G401 (cell line): ENCODE measurements around the gene ARHGAP18. TPM values are rescaled to one million over a fixed set of nuclear protein-coding genes. Genes with fewer than 3 reads are reported as not detected.

ENCODE experiments used
- DNase-seq: peaks from one replicate; pipeline ENCODE4 v3.0.0-alpha.2; 2015; ENCODE audit warnings: low spot score
- in situ Hi-C: cut with HindIII; loops from 2 replicates; pipeline ENCODE4 v1.10.0; 2016; ENCODE audit warnings: low sequenced_read_pairs, mixed read lengths
- total RNA-seq: library from RNA; depleted of rRNA; stranded (reverse); fragments of >200 nt; shearing (Covaris generic); gene quantifications from 2 replicates; pipeline ENCODE4 v1.2.3, GENCODE V29; 2014

Gene ARHGAP18
- total RNA-seq, 1 experiment from 2014 or later = 20.7 TPM

DNA sequence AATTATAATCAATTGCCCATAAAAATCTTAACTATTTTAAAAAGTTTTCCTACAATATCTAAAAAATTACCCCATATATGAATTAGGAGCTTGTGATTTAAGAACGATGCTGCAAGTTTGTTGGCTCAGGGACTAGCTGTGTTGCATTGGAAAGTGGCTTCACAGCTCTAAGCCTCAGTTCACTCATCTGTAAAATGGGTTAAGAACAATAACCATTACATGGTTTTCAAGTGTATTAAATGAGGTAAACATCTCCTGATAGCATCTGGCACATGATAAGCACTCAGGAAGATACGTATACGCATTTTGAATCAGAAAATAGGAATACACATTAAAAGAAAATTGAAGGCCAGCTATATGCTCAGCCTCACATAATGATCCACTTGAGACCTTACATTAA is 76.4 kb downstream of the ARHGAP18 start:
- in situ Hi-C loops = no loop called here
- DNase-seq = no peak

DNA sequence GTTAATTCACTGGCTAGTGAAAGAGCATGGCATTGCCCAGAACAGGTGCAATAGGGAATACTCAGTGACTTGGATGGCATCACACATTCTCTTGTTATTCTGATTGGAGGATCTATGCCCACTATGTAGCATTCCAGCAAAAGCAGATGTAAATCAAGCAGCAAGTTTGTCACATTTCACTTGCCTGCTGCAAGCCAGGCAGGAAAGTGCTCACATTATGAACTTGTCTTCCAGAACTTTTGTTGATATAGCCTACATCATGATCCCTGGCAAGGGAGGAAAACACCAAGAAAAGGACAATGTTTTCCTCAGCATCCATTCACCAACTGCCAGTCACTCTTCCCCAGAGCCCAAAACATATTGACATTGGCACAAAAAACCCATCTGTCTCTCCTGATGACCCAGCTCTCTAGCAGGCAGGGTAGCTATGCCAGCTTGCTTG is 77.8 kb downstream of the ARHGAP18 start:
- DNase-seq = no peak
- in situ Hi-C loops = no loop called here

DNA sequence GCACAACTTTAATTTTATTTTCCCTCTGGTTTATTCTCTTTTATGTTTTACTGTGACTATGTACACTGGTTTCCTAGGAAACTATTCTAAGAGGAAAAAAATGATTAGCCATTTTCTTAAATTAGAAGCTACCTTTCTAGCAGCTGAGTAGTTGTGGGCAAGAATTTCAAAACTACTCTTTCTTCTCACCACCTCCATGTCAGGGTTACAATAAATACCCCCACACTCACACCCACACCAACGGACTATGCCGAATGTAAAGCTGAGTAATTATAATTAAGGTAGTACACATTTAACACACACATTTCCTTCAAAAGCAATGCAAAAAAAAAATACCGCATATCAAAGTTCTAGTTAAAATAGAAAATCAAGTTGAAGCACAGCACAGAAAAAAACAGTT is 78.9 kb downstream of the ARHGAP18 start:
- no peak for DNase-seq

DNA sequence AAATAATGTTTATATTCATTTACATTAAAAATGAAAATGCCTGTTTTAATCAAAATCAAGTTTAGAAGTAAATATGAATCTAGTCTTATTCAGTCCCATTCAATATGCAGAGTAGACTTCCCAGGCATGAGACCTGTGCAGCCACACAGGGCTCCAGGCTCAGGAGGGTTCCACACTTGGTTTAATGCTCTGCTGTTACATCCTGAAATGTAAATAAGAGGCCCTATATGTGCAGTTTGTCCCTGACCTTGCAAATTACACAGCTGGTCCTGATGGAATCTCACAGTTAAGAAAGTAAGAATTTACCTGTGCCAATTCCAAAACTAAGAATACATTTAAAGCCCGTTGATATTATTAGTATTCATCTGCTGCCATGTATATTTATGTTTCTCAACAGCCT is 79.4 kb downstream of the ARHGAP18 start:
- DNase-seq = no peak
- in situ Hi-C loops = no loop called here

More for the DNA sequence above, 78.9 kb downstream of the ARHGAP18 start:
- in situ Hi-C loops = no loop called here

- in situ Hi-C loops = no loop called here
These were observed 81.7 kb downstream of the ARHGAP18 start for GRCh38 chr6:129628101-129628815.

GRCh38 chr6:129624488-129624887 is 85.5 kb downstream of the ARHGAP18 start:
- in situ Hi-C loops = no loop called here
- no peak for DNase-seq

More at GRCh38 chr6:129628101-129628815, 81.7 kb downstream of the ARHGAP18 start:
- no peak for DNase-seq

DNA sequence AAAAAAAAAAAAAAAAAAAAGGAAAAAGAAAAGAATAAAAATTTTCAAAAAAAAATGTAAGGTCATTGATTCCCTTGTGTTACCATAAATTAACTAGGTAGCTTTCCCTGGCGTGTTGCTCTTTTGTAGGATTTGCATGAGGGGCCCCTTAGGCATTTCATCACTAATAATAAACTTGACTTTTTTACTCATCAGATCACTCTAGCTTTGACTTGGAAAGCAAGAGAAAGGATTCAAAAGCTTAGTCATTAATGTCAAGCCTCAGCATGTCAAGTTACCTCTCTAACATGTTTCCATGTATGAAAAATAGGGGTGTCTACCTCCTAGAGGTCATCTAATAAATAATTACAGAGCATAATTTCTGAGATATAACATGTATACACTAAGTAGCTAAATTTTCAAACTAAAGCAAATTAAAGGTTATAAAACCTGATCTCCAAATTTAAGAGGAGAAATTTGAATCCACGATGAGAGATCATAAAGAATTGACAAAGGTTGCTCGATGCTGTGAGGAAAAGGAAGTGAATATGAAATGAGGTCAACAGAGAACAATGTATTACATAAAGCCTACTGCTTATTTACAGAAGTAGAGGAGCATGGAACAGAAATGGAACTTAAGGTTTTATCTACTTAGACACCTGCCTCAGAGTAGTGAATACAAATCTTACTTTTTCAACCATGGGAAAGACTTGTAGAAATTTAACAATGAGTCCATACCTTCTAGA is 86.8 kb downstream of the ARHGAP18 start:
- no peak for DNase-seq
- in situ Hi-C loops = no loop called here

DNA sequence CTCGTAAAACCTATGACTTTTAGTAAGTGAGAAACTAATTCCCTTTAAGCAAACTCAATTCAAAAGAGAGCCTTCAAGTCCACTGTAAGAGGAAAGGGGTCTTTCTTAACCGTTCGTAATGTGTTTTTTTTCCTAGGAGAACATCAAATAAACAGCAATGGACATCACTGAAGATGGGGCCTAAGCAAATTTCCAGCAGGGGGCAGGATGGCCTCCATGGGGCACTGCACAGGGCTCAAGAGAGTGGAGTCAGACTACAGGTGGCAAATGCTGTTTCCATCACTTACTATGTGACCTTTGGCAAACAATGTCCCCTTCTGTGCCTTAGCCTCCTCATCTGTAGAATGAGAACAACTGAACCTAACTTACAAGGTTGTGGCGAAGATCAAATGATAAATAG is 88.7 kb downstream of the ARHGAP18 start:
- no peak for DNase-seq
- in situ Hi-C loops = no loop called here

GRCh38 chr6:129620234-129620610 is 89.8 kb downstream of the ARHGAP18 start:
- in situ Hi-C loops = no loop called here
- no peak for DNase-seq

DNA sequence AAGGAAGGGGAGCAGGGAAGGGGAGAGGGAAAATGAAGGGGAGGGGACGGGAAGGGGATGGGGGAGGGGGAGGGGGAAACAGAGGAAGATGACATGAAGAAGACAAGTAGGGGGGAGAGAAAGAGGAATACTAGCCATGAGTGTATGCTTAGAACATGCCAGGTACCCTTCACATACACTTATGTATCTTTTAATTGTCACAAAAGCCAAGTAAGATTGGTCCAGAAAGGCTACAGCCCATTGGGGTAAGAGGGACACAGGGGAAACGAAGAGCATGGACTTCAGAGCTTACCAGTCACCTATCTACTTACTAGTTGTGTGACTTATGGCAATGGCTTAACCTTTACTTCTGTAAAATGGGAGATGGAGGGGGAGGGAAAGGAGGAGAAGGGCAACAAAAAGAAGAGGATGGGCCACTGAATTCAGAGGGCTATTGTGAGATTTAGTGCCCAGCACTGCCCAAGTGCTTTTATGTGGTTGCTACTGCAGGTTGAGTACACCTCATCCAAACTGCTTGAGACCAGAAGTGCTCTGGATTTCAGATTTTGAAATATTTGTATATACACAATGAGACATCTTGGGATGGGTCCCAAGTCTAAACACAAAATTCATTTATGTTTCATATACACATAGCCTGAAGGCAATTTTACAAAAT is 90.3 kb downstream of the ARHGAP18 start:
- no peak for DNase-seq
- in situ Hi-C loops = no loop called here

DNA sequence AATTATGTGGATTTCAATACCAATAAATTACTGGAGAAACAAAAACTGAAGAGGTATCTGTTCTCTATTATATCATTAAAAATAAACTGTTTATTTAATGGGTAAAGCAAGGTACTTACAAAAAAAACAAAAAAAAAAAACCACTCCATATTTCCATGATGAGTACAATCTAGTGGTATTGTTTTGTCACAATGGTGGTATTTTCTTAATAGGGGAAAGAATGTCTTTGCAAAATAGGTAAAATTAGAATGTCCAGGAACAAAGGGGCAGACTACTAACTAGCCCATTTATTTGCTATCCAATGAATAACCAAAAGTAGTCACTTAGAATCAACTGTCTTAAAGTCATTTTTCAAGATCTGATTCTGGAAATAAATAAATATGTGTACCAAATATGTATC is 92.0 kb downstream of the ARHGAP18 start:
- no peak for DNase-seq
- in situ Hi-C loops = no loop called here

GRCh38 chr6:129615496-129615895 is 94.5 kb downstream of the ARHGAP18 start:
- no peak for DNase-seq
- in situ Hi-C loops = no loop called here

- in situ Hi-C loops = no loop called here
- DNase-seq = no peak
These were observed 95.0 kb downstream of the ARHGAP18 start for GRCh38 chr6:129615020-129615419.

DNA sequence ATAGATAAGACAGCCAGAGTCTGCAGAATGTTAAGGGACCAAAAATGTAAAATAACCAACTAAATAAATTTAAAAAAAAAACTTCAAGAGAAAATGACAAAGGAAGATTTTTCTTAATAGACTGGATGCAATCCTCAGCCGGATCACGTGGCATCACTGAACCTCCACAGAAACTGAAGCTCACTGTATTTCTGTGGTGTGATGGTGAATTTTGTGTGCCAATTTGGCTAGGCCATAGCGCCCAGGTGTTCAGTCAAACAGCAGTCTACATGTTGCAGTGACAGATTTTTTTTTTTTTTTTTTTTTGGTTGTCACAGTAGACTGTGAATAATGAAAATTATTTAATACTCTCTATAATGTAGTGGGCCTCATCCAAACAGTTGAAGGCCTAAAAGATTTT is 95.5 kb downstream of the ARHGAP18 start:
- in situ Hi-C loops = no loop called here
- no peak for DNase-seq

GRCh38 chr6:129612440-129612839 is 97.5 kb downstream of the ARHGAP18 start:
- in situ Hi-C loops = no loop called here
- no peak for DNase-seq

GRCh38 chr6:129609635-129610034 is 100.3 kb downstream of the ARHGAP18 start:
- in situ Hi-C loops = no loop called here
- no peak for DNase-seq

DNA sequence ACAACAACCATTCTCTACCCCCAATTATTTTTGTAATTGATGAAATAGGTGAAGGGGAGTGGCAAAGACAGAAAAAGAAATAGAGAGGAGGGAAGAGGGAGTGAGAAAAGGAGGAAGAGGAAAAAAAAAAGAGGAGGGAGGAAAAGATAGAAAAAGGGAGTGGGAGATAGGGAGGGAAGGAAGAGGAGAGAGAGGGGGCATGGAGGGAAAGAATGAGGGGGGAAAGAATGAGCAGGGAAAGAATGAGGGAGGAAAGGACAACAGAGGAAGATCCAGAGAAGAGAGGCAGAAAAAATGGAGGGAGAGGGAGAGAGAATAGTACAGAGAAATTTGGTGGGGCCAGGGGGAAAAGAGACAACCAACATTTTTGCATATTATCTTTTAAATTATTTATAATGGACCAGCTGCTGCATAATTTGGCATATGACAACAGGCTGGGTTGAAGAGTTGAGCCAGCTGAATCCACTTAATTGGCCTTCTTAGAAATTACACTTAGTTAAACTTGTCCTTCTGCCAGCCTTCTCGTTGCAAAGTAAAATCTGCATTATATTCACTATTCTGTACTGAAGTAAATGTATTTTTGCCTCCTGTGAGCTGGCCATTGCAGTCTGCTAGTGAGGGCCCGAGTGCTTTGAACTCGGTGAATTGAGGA is 101.0 kb downstream of the ARHGAP18 start:
- in situ Hi-C loops = no loop called here
- DNase-seq = no peak

GRCh38 chr6:129607581-129608186 is 102.3 kb downstream of the ARHGAP18 start:
- DNase-seq = peak; percentile 9
- in situ Hi-C loops = no loop called here

GRCh38 chr6:129606664-129607063 is 103.3 kb downstream of the ARHGAP18 start:
- no peak for DNase-seq
- in situ Hi-C loops = no loop called here
